KMS-11 (cell line): Measurements from ENCODE around the gene CFAP69.

ENCODE experiments used
- H2AFZ ChIP-seq: fragments of 200-600 bp; sonication (generic); 2 replicates; pipeline ENCODE4 v1.6.1; 2016; ENCODE audit warnings: antibody characterized with exemption, mixed run types, low read depth
- H3K27ac ChIP-seq: fragments of 200-600 bp; sonication (generic); 2 replicates; pipeline ENCODE4 v1.6.1; 2016; ENCODE audit warnings: mild to moderate bottlenecking, mixed run types
- H3K27me3 ChIP-seq: fragments of 200-600 bp; sonication (generic); 2 replicates; pipeline ENCODE4 v1.6.1; 2017; ENCODE audit warnings: mild to moderate bottlenecking, low read depth, mixed run types, moderate library complexity; ENCODE audit not compliant: insufficient read depth
- H3K36me3 ChIP-seq: fragments of 200-600 bp; sonication (generic); 2 replicates; pipeline ENCODE4 v1.6.1; 2017; ENCODE audit warnings: mild to moderate bottlenecking, mixed run types; ENCODE audit not compliant: insufficient read depth
- H3K4me1 ChIP-seq: fragments of 200-600 bp; sonication (generic); 2 replicates; pipeline ENCODE4 v1.6.1; 2016; ENCODE audit warnings: mild to moderate bottlenecking, low read depth, mixed run types; ENCODE audit not compliant: poor library complexity, severe bottlenecking
- H3K4me2 ChIP-seq: fragments of 200-600 bp; sonication (generic); 2 replicates; pipeline ENCODE4 v1.7.0; 2016; ENCODE audit warnings: mild to moderate bottlenecking, mixed run types
- H3K4me3 ChIP-seq: fragments of 200-600 bp; sonication (generic); IDR thresholded peaks from 2 replicates; pipeline ENCODE4 v1.6.1; 2017; ENCODE audit warnings: low read depth, low read length, mixed read lengths; ENCODE audit not compliant: insufficient read depth
- H3K79me2 ChIP-seq: fragments of 200-600 bp; sonication (generic); 2 replicates; pipeline ENCODE4 v1.6.1; 2016; ENCODE audit warnings: low read depth, mixed run types; ENCODE audit not compliant: insufficient read depth
- H3K9ac ChIP-seq: fragments of 200-600 bp; sonication (generic); 2 replicates; pipeline ENCODE4 v1.6.1; 2016; ENCODE audit warnings: mild to moderate bottlenecking, mixed run types
- H4K20me1 ChIP-seq: fragments of 200-600 bp; sonication (generic); 2 replicates; pipeline ENCODE4 v1.6.1; 2016; ENCODE audit warnings: mild to moderate bottlenecking, mixed run types; ENCODE audit not compliant: insufficient read depth
- CTCF ChIP-seq: fragments of 200-600 bp; sonication (generic); conservative IDR thresholded peaks from 2 replicates; pipeline ENCODE4 v1.6.1; 2017; ENCODE audit warnings: low read depth, mild to moderate bottlenecking, antibody characterized with exemption, low read length, moderate library complexity, mixed read lengths

CFAP69 gene

GRCh38 chr7:90213521-90213920 lies 31.5 kb upstream of the CFAP69 start:
- Histone ChIP-seq H3K79me2 (no peaks in the 10 kb centered on the region), H2AFZ (no peak overlapping the region), H3K36me3 (no peaks in the 10 kb centered on the region), H3K4me2 (no peak overlapping the region), H3K27ac (no peak overlapping the region), H4K20me1 (no peaks in the 10 kb centered on the region), H3K4me3 (no peak overlapping the region), H3K9ac (no peak overlapping the region), H3K27me3 (no peaks in the 10 kb centered on the region), H3K4me1 (no peaks in the 10 kb centered on the region)
- no peak for TF ChIP-seq CTCF

GRCh38 chr7:90216080-90216674 lies 28.8 kb upstream of the CFAP69 start:
- H3K79me2 ChIP-seq = no peaks in the 10 kb centered on the region
- no peak overlapping the region for H3K9ac ChIP-seq
- H3K27me3 ChIP-seq = no peaks in the 10 kb centered on the region
- H3K27ac ChIP-seq = no peak overlapping the region
- no peaks in the 10 kb centered on the region for H4K20me1 ChIP-seq
- TF ChIP-seq CTCF = no peak
- H3K4me1 ChIP-seq = no peaks in the 10 kb centered on the region
- no peaks in the 10 kb centered on the region for H3K36me3 ChIP-seq
- H2AFZ ChIP-seq = no peak overlapping the region
- H3K4me2 ChIP-seq = no peak overlapping the region
- no peak overlapping the region for H3K4me3 ChIP-seq

GRCh38 chr7:90216771-90217170 lies 28.2 kb upstream of the CFAP69 start:
- no peaks in the 10 kb centered on the region for H3K79me2 ChIP-seq
- no peaks in the 10 kb centered on the region for H3K36me3 ChIP-seq
- no peak overlapping the region for H2AFZ ChIP-seq
- H3K4me3 ChIP-seq = no peak overlapping the region
- H3K27ac ChIP-seq = no peak overlapping the region
- H3K4me2 ChIP-seq = no peak overlapping the region
- H3K4me1 ChIP-seq = no peaks in the 10 kb centered on the region
- no peak overlapping the region for H3K9ac ChIP-seq
- no peaks in the 10 kb centered on the region for H4K20me1 ChIP-seq
- no peaks in the 10 kb centered on the region for H3K27me3 ChIP-seq
- TF ChIP-seq CTCF = no peak

GRCh38 chr7:90222390-90222789 lies 22.6 kb upstream of the CFAP69 start:
- Histone ChIP-seq H3K4me2 (no peak overlapping the region), H3K27ac (no peak overlapping the region), H3K36me3 (no peaks in the 10 kb centered on the region), H3K4me3 (no peak overlapping the region), H3K4me1 (no peaks in the 10 kb centered on the region), H4K20me1 (no peaks in the 10 kb centered on the region), H3K79me2 (no peaks in the 10 kb centered on the region), H2AFZ (no peak overlapping the region), H3K9ac (no peak overlapping the region), H3K27me3 (no peaks in the 10 kb centered on the region)
- TF ChIP-seq CTCF = no peak
